ENCODE measurements around the gene NOD2.

Gene NOD2

DNA sequence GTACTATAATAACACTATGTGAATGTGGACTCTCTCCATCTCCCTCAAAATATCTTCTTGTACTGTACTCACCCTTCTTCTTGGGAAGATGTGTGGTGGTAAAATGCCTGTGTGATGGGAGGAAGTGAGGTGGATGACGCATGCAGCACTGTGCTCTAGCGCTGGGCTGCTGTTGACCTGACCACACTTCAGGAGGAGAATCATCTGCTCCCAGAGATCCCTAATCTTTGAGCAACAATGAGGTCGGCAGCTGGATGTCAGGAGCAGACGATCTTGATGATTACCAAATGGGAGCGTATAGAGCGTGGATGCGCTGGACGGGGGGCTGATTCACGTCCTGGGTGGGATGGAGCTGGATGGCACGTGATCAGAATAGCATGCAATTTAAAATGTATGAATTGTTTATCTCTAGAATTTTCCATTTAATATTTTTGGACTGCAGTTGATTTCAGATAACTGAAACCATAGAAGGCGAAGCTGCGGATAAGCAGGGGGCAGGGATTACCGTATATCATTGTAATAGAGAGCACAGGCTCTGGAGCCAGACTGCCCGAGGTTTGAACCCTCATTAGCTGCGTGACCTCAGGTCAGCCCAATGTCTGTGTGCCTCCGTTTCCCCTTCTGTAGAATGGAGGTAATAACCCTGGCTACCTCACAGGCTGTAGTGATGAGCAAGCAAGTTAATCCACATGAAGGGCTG is 24.8 kb downstream of the NOD2 start:
- no peak overlapping the region for H3K27ac ChIP-seq (ENCODE audit: low read depth, low read length, severe bottlenecking)
- 95% methylated on average over 14 to 15 of the region's 16 CpGs for WGBS, 2 experiments (ENCODE audit: insufficient coverage in 2 of 2)
- no peak overlapping the region for H3K4me3 ChIP-seq (ENCODE audit: extremely low read depth, insufficient read depth, low read length, poor library complexity, severe bottlenecking)
- no peaks in the 10 kb centered on the region for H3K4me1 ChIP-seq (ENCODE audit: control insufficient read depth, insufficient read depth, low read length, poor library complexity, severe bottlenecking)
- H3K36me3 ChIP-seq (ENCODE audit: control insufficient read depth, insufficient read depth, low read length) = no peaks in the 10 kb centered on the region
- no peaks in the 10 kb centered on the region for H3K9me3 ChIP-seq (ENCODE audit: control insufficient read depth, low read length)

- no peaks in the 10 kb centered on the region for H3K9me3 ChIP-seq (ENCODE audit: control insufficient read depth, low read length)
- no peaks in the 10 kb centered on the region for H3K36me3 ChIP-seq (ENCODE audit: control insufficient read depth, insufficient read depth, low read length)
- no peak overlapping the region for H3K27ac ChIP-seq (ENCODE audit: low read depth, low read length, severe bottlenecking)
- H3K4me3 ChIP-seq (ENCODE audit: extremely low read depth, insufficient read depth, low read length, poor library complexity, severe bottlenecking) = no peak overlapping the region
- 84 to 87% methylated on average over 3 to 7 of the region's 9 CpGs for WGBS, 2 experiments (ENCODE audit: insufficient coverage in 2 of 2)
- no peaks in the 10 kb centered on the region for H3K4me1 ChIP-seq (ENCODE audit: control insufficient read depth, insufficient read depth, low read length, poor library complexity, severe bottlenecking)
Observed at GRCh38 chr16:50718761-50719400, 25.5 kb downstream of the NOD2 start.

- Histone ChIP-seq H3K4me1 (ENCODE audit: control insufficient read depth, insufficient read depth, low read length, poor library complexity, severe bottlenecking) (no peaks in the 10 kb centered on the region), H3K9me3 (ENCODE audit: control insufficient read depth, low read length) (peaks cover 4% of the 10 kb centered on the region), H3K4me3 (ENCODE audit: extremely low read depth, insufficient read depth, low read length, poor library complexity, severe bottlenecking) (no peak overlapping the region), H3K36me3 (ENCODE audit: control insufficient read depth, insufficient read depth, low read length) (no peaks in the 10 kb centered on the region), H3K27ac (ENCODE audit: low read depth, low read length, severe bottlenecking) (no peak overlapping the region)
- WGBS, 2 experiments (ENCODE audit: insufficient coverage in 2 of 2) = 78 to 87% methylated on average over 7 to 14 of the region's 20 CpGs
Observed at GRCh38 chr16:50719401-50720337, 26.3 kb downstream of the NOD2 start.

DNA sequence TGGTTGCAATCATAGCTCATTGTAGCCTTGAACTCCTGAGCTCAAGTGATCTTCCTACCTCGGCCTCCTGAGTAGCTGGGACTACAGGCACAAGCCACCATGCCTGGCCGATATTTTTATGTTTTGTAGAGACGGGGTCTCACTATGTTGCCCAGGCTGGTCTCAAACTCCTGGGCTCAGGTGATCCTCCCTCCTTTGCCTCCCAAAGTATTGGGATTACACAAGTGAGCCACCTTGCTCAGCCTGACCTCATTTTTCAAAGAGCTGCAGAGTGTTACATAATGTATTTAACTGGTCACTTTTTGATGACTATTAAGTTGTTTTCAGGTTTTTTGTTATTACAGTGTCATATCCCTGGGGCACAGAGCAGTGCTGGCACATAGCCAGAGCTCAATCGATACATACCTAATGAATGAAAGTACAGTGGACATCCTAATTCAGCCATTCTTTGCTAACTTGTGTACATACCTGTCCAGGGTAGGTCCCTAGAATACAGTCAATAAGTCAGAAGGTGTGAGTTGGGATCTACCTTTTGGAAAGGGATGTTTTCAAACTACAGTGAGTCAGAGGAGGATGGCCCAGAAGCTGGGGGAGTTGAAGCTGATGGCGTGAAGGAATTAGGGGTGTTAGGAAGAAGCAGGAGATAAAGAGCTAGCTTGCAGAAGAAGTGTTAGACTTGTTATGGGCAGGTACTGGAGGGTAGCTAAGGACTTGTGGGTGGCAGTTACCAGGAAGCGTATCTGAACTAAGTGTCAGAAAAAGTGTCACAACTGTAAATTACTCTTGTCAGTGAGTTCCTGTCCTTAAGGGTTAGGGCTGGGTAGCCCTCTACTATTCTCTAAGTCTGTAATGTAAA is 28.4 kb downstream of the NOD2 start:
- no peak overlapping the region for H3K4me3 ChIP-seq (ENCODE audit: extremely low read depth, insufficient read depth, low read length, poor library complexity, severe bottlenecking)
- WGBS, 2 experiments (ENCODE audit: insufficient coverage in 2 of 2) = 88 to 92% methylated on average over 6 of the region's 6 CpGs

DNA sequence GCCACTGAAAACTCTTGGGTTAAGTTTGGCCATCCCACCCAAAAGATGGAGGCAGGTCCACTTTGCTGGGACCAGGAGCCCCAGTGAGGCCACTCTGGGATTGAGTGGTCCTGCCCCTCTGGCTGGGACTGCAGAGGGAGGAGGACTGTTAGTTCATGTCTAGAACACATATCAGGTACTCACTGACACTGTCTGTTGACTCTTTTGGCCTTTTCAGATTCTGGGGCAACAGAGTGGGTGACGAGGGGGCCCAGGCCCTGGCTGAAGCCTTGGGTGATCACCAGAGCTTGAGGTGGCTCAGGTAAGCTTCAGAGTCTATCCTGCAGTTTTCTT is 29.0 kb downstream of the NOD2 start:
- Histone ChIP-seq H3K4me1 (ENCODE audit: control insufficient read depth, insufficient read depth, low read length, poor library complexity, severe bottlenecking) (no peaks in the 10 kb centered on the region), H3K27ac (ENCODE audit: low read depth, low read length, severe bottlenecking) (no peak overlapping the region), H3K9me3 (ENCODE audit: control insufficient read depth, low read length) (peaks cover 4% of the 10 kb centered on the region), H3K36me3 (ENCODE audit: control insufficient read depth, insufficient read depth, low read length) (no peaks in the 10 kb centered on the region), H3K4me3 (ENCODE audit: extremely low read depth, insufficient read depth, low read length, poor library complexity, severe bottlenecking) (no peak overlapping the region)
- 100% methylated on average over 1 of the region's 1 CpG; no CpG with 5 or more reads in 1 of the 2 experiments for WGBS, 2 experiments (ENCODE audit: insufficient coverage in 2 of 2)

More for the DNA sequence above, 28.4 kb downstream of the NOD2 start:
- Histone ChIP-seq H3K27ac (ENCODE audit: low read depth, low read length, severe bottlenecking) (no peak overlapping the region), H3K36me3 (ENCODE audit: control insufficient read depth, insufficient read depth, low read length) (no peaks in the 10 kb centered on the region), H3K9me3 (ENCODE audit: control insufficient read depth, low read length) (peaks cover 4% of the 10 kb centered on the region), H3K4me1 (ENCODE audit: control insufficient read depth, insufficient read depth, low read length, poor library complexity, severe bottlenecking) (no peaks in the 10 kb centered on the region)

- 67 to 79% methylated on average over 1 to 2 of the region's 2 CpGs for WGBS, 2 experiments (ENCODE audit: insufficient coverage in 2 of 2)
- no peaks in the 10 kb centered on the region for H3K4me1 ChIP-seq (ENCODE audit: control insufficient read depth, insufficient read depth, low read length, poor library complexity, severe bottlenecking)
- H3K36me3 ChIP-seq (ENCODE audit: control insufficient read depth, insufficient read depth, low read length) = no peaks in the 10 kb centered on the region
- H3K9me3 ChIP-seq (ENCODE audit: control insufficient read depth, low read length) = peaks cover 4% of the 10 kb centered on the region
- no peak overlapping the region for H3K27ac ChIP-seq (ENCODE audit: low read depth, low read length, severe bottlenecking)
- no peak overlapping the region for H3K4me3 ChIP-seq (ENCODE audit: extremely low read depth, insufficient read depth, low read length, poor library complexity, severe bottlenecking)
Observed at GRCh38 chr16:50722960-50723359, 29.6 kb downstream of the NOD2 start.

DNA sequence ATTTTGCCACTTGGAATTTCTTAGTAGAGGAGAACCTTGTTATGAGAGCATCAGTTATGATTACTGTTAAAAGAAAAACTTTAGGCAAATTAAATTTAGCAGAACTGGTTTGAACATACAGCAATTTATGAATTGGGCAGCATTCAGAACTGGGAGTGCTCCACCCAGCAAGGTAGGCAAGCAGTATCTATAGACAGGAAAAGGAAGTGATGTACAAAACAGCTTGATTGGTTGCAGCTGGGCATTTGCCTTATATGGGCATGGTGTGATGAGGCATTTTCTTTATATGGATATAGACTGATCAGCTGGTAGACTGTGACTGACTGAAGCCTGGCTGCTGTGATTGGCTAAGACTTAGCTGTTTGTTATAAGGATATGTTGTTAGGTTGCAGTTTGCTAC is 30.9 kb downstream of the NOD2 start:
- H3K9me3 ChIP-seq (ENCODE audit: control insufficient read depth, low read length) = peaks cover 4% of the 10 kb centered on the region

DNA sequence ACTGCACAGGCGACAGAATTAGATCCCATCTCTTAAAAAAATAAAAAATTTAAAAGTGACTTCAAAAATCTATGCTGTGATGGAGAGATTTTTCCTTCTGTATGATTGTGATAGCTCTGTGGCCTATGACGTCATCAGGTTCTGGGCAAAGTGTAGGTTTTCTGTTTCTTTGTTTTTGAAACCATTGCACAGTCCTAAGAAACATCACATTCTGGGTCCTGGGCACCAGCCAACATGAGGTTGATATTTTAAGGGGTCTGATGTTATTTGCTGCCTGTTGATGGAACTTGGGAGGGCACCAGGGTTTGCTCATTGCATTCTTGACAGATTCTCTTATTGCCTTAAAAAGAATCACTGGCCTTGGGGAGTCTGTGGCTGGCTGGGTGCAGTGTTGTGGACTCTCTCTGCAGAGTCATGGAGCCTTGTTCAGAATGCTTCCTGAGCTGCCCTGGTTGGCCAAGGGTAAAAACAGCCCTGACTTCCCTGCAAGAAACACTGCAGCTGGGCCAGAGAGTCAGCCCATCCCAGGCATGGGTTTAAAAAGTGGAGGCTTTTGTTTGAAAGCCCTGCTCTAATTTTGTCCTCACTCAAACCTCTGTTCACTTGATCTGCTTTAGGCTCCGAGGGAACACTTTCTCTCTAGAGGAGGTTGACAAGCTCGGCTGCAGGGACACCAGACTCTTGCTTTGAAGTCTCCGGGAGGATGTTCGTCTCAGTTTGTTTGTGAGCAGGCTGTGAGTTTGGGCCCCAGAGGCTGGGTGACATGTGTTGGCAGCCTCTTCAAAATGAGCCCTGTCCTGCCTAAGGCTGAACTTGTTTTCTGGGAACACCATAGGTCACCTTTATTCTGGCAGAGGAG is 38.0 kb downstream of the NOD2 start:
- 85 to 88% methylated on average over 3 to 4 of the region's 6 CpGs for WGBS, 2 experiments (ENCODE audit: insufficient coverage in 2 of 2)
- Histone ChIP-seq H3K4me1 (ENCODE audit: control insufficient read depth, insufficient read depth, low read length, poor library complexity, severe bottlenecking) (no peaks in the 10 kb centered on the region), H3K36me3 (ENCODE audit: control insufficient read depth, insufficient read depth, low read length) (no peaks in the 10 kb centered on the region), H3K9me3 (ENCODE audit: control insufficient read depth, low read length) (no peaks in the 10 kb centered on the region), H3K4me3 (ENCODE audit: extremely low read depth, insufficient read depth, low read length, poor library complexity, severe bottlenecking) (no peak overlapping the region), H3K27ac (ENCODE audit: low read depth, low read length, severe bottlenecking) (no peak overlapping the region)

More for the DNA sequence above, 30.9 kb downstream of the NOD2 start:
- Histone ChIP-seq H3K4me3 (ENCODE audit: extremely low read depth, insufficient read depth, low read length, poor library complexity, severe bottlenecking) (no peak overlapping the region), H3K4me1 (ENCODE audit: control insufficient read depth, insufficient read depth, low read length, poor library complexity, severe bottlenecking) (no peaks in the 10 kb centered on the region), H3K27ac (ENCODE audit: low read depth, low read length, severe bottlenecking) (no peak overlapping the region), H3K36me3 (ENCODE audit: control insufficient read depth, insufficient read depth, low read length) (no peaks in the 10 kb centered on the region)

DNA sequence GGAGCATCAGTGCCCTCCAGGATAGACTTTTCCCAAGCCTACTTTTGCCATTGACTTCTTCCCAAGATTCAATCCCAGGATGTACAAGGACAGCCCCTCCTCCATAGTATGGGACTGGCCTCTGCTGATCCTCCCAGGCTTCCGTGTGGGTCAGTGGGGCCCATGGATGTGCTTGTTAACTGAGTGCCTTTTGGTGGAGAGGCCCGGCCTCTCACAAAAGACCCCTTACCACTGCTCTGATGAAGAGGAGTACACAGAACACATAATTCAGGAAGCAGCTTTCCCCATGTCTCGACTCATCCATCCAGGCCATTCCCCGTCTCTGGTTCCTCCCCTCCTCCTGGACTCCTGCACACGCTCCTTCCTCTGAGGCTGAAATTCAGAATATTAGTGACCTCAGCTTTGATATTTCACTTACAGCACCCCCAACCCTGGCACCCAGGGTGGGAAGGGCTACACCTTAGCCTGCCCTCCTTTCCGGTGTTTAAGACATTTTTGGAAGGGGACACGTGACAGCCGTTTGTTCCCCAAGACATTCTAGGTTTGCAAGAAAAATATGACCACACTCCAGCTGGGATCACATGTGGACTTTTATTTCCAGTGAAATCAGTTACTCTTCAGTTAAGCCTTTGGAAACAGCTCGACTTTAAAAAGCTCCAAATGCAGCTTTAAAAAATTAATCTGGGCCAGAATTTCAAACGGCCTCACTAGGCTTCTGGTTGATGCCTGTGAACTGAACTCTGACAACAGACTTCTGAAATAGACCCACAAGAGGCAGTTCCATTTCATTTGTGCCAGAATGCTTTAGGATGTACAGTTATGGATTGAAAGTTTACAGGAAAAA is 38.8 kb downstream of the NOD2 start:
- Histone ChIP-seq H3K36me3 (ENCODE audit: control insufficient read depth, insufficient read depth, low read length) (no peaks in the 10 kb centered on the region), H3K9me3 (ENCODE audit: control insufficient read depth, low read length) (no peaks in the 10 kb centered on the region), H3K4me3 (ENCODE audit: extremely low read depth, insufficient read depth, low read length, poor library complexity, severe bottlenecking) (no peak overlapping the region), H3K27ac (ENCODE audit: low read depth, low read length, severe bottlenecking) (no peak overlapping the region), H3K4me1 (ENCODE audit: control insufficient read depth, insufficient read depth, low read length, poor library complexity, severe bottlenecking) (no peaks in the 10 kb centered on the region)
- 84 to 86% methylated on average over 7 to 10 of the region's 10 CpGs for WGBS, 2 experiments (ENCODE audit: insufficient coverage in 2 of 2)
